Measurements from ENCODE around the gene PLCD1. TPM values are rescaled to one million over a fixed set of nuclear protein-coding genes. Genes with fewer than 3 reads are reported as not detected.

Gene PLCD1
- total RNA-seq, 1 experiment from 2014 or later = 27.1 TPM

DNA sequence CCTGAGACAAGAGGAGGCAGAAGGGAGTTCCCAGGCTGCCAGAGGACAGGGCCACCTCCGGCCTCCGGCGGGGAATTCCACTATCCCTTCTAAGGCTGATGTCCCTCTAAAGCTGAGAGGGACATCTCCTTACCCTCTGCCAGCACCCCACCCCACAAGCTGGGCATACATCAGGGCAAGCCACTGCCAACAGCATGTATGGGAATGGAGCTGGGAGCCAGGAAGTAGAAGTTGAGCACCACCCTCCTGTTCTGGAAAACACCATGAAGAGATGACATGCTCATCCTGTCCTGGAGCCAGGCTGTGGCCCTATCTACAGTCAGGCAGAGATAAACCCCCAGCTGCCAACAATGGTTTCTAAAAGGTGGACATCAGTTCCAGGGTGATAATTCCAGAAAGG is 7.1 kb downstream of the PLCD1 start:
- no peak overlapping the region for H2AFZ ChIP-seq (ENCODE audit: low read length)
- H3K23ac ChIP-seq (ENCODE audit: insufficient read length, low read depth, low read length) = no peak overlapping the region
- H3K27me3 ChIP-seq (ENCODE audit: insufficient read depth, low read length) = peaks cover 1% of the 10 kb centered on the region; the same call in 1 of the 2 replicates
- no peak overlapping the region for H3K4ac ChIP-seq (ENCODE audit: low read depth, low read length)
- H3K4me1 ChIP-seq (ENCODE audit: insufficient read depth, low read length) = no peaks in the 10 kb centered on the region
- peaks cover 0 to 7% (median 0%) of the 10 kb centered on the region in 3 experiments; a peak in 5 of 7 replicates for H3K36me3 Mint-ChIP-seq (ENCODE audit: insufficient read depth in 1 of 3, low read depth in 3 of 3)
- no peak overlapping the region for H3K4me3 Mint-ChIP-seq
- peaks cover 13 to 14% of the 10 kb centered on the region in 2 experiments for H3K4me1 Mint-ChIP-seq
- H2BK15ac ChIP-seq (ENCODE audit: low read depth, low read length) = no peak overlapping the region
- WGBS (ENCODE audit: extremely low coverage, insufficient read length, low lambda C conversion rate) = no CpG with 5 or more reads among the region's 3 CpGs
- no peak overlapping the region for H3K4me2 ChIP-seq (ENCODE audit: insufficient read depth, insufficient read length, low read length)
- peaks cover 16% of the 10 kb centered on the region for H3K27me3 Mint-ChIP-seq (ENCODE audit: low read depth)
- H3K56ac ChIP-seq (ENCODE audit: insufficient read length, low read depth, low read length) = no peak overlapping the region
- no peak overlapping the region for H4K8ac ChIP-seq (replicated peaks; ENCODE audit: insufficient read length, low read depth, low read length)
- peak; percentile 14 for DNase-seq
- no peaks in the 10 kb centered on the region for H4K20me1 ChIP-seq (ENCODE audit: control insufficient read depth, insufficient read depth, insufficient read length)
- H2BK120ac ChIP-seq (ENCODE audit: low read depth, low read length, poor library complexity, severe bottlenecking) = no peak overlapping the region
- H4K91ac ChIP-seq (ENCODE audit: insufficient read length, low read depth, low read length) = no peak overlapping the region
- H3K18ac ChIP-seq (ENCODE audit: insufficient read length, low read depth, low read length) = no peak overlapping the region
- no peaks in the 10 kb centered on the region for H3K9me3 ChIP-seq (ENCODE audit: control insufficient read depth, low read depth, low read length)
- H3K14ac ChIP-seq (ENCODE audit: insufficient read depth, low read length) = no peak overlapping the region
- H3K9ac ChIP-seq (ENCODE audit: extremely low read depth, insufficient read length, low read length) = no peak overlapping the region
- H2BK5ac ChIP-seq (ENCODE audit: insufficient read length, low read length) = no peak overlapping the region
- H2BK12ac ChIP-seq (ENCODE audit: insufficient read length, low read depth, low read length) = no peak overlapping the region
- H4K5ac ChIP-seq (ENCODE audit: insufficient read length, low read depth, low read length) = no peak overlapping the region
- H3K27ac Mint-ChIP-seq = no peak overlapping the region
- no peak overlapping the region for H2BK20ac ChIP-seq (ENCODE audit: low read depth, low read length, poor library complexity, severe bottlenecking)
- peaks cover 5% of the 10 kb centered on the region for H3K23me2 ChIP-seq (ENCODE audit: insufficient read length, low read depth, low read length, poor library complexity, severe bottlenecking)
- no peak overlapping the region for H3T11ph ChIP-seq (ENCODE audit: low read length)
- no peaks in the 10 kb centered on the region for H3K79me1 ChIP-seq (ENCODE audit: insufficient read depth, low read depth, low read length, poor library complexity, severe bottlenecking)
- no peak overlapping the region for H3K27ac ChIP-seq (ENCODE audit: insufficient read length, low read depth, low read length)
- H2AK5ac ChIP-seq (ENCODE audit: insufficient read length, low read length) = no peak overlapping the region
- no peaks in the 10 kb centered on the region for H3K79me2 ChIP-seq (ENCODE audit: insufficient read depth, low read length)
- no peak for TF ChIP-seq CTCF (conservative IDR thresholded peaks at IDR 0.05)
- no peaks in the 10 kb centered on the region for H3K9me3 Mint-ChIP-seq

Data from H9 (cell line).